GM19193 (cell line): ENCODE data around the gene NUAK1.

Experiments
- POLR2A ChIP-seq: IDR thresholded peaks from 4 replicates; pipeline ENCODE4 v1.6.1; 2011; ENCODE audit not compliant: insufficient read depth, insufficient read length; ENCODE audit errors: extremely low read depth

NUAK1 gene

GRCh38 chr12:106139422-106140171, 843 bp upstream of the NUAK1 start:
- TF ChIP-seq POLR2A: no peak

GRCh38 chr12:106138357-106138632, 459 bp downstream of the NUAK1 start:
- TF ChIP-seq POLR2A: no peak

GRCh38 chr12:106137530-106138356, 1.0 kb downstream of the NUAK1 start:
- no peak for TF ChIP-seq POLR2A

GRCh38 chr12:106136263-106136662, 2.5 kb downstream of the NUAK1 start:
- no peak for TF ChIP-seq POLR2A

GRCh38 chr12:106135781-106136180, 3.0 kb downstream of the NUAK1 start:
- TF ChIP-seq POLR2A: no peak

GRCh38 chr12:106135075-106135474, 3.7 kb downstream of the NUAK1 start:
- no peak for TF ChIP-seq POLR2A

GRCh38 chr12:106134294-106134949, 4.3 kb downstream of the NUAK1 start:
- TF ChIP-seq POLR2A: no peak

GRCh38 chr12:106133136-106134087, 5.3 kb downstream of the NUAK1 start:
- no peak for TF ChIP-seq POLR2A

GRCh38 chr12:106132175-106133135, 6.3 kb downstream of the NUAK1 start:
- TF ChIP-seq POLR2A: no peak

- no peak for TF ChIP-seq POLR2A
Measured at GRCh38 chr12:106131676-106132075, 7.1 kb downstream of the NUAK1 start.

GRCh38 chr12:106130474-106131113, 8.2 kb downstream of the NUAK1 start:
- no peak for TF ChIP-seq POLR2A

- TF ChIP-seq POLR2A: no peak
Measured at GRCh38 chr12:106128585-106129328, 10.0 kb downstream of the NUAK1 start.
